Measurements from ENCODE around the gene NT5C1A.

NT5C1A gene

DNA sequence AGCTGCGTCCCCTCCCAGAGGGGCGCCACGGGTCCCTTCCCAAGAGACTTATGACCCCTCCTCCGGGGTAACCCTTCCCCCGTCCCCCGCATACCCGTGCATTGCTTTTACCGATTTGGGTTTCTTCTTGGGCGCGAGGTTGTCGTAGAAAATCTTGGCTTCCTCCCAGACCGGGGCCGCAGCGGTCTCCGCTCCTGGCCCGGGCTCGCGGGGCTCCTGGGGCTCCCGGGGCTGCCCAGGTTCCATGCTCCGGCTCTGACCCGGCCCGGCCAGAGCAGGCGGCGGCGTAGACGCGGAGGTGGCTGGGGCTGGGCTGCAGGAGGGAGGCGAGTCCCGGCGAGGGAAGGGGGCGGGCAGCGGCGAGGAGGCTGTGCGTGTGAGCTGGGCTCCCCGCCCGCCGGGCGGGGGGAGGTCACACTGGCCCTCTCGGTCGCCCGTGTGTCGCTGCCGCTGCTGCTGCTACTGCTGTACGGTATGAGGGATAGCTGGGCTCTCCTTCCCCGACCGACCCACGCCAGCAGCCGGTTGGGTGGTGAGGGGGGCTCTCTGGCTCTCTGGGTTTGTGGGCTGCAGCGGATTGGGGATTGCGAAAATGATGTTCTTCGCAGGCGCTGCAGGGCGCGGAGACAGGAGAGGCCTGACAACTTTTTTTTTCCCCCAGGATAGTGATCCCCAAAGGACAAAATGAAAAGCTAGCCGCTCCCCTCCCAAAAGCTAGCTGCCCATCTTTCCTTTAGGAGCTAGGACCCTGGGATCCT, at the start of gene NT5C1A:
TSS of gene NT5C1A (minus strand) at position 315 of the 758 bp plus-strand sequence. CDS start at position 246, 69 bp downstream.
- no peak for DNase-seq

GRCh38 chr1:39721664-39722063, 49.8 kb upstream of the NT5C1A start:
- no peak for DNase-seq

- DNase-seq = peak in 1 of 2 donors; percentile 83
Observed at GRCh38 chr1:39720094-39720999, 48.4 kb upstream of the NT5C1A start.

GRCh38 chr1:39717809-39718208, 45.9 kb upstream of the NT5C1A start:
- no peak for DNase-seq

DNA sequence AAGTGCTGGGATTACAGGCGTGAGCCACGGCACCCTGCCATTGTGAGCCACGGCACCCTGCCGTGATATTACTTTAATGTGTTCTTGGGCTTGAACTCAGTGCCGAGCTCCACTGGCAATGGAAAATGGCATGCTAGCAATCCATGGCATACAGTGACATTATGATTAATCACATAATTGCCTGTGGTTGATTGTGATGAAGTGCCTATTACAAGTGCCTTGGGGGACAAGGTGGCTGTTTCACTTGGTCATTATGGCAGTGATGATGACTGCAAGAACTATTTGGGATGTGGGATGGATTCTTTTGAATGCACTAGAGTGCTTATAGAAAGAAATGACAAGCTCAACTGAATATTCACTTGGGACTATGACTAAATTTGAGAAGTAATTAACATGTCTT, 41.6 kb upstream of the NT5C1A start:
- no peak for DNase-seq

GRCh38 chr1:39711966-39712340, 40.0 kb upstream of the NT5C1A start:
- DNase-seq = no peak

- DNase-seq = no peak
Observed at GRCh38 chr1:39711104-39711965, 39.4 kb upstream of the NT5C1A start.

- DNase-seq = no peak
Observed at GRCh38 chr1:39707506-39707905, 35.6 kb upstream of the NT5C1A start.

GRCh38 chr1:39704757-39705156, 32.9 kb upstream of the NT5C1A start:
- DNase-seq = no peak

GRCh38 chr1:39701049-39701439, 29.1 kb upstream of the NT5C1A start:
- DNase-seq = no peak

DNA sequence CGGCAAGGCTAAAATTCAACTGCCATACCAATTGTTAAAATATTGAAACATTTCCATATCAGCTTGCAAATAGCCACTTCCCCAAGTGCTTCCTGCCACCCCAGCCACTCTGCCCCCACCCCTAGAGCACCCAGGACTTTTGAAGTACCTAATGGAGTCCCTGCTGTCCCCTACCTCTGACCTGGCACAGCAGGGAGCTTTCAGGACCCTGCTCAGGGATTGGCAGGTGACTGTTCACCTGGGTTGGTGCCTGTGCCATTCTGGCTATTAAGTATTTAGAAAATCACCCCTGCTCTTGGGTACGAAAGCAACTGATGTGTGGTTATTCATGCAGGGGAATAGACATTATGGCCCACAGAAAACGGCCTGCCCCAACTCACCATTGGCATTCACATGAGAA, 28.4 kb upstream of the NT5C1A start:
- DNase-seq = no peak

DNA sequence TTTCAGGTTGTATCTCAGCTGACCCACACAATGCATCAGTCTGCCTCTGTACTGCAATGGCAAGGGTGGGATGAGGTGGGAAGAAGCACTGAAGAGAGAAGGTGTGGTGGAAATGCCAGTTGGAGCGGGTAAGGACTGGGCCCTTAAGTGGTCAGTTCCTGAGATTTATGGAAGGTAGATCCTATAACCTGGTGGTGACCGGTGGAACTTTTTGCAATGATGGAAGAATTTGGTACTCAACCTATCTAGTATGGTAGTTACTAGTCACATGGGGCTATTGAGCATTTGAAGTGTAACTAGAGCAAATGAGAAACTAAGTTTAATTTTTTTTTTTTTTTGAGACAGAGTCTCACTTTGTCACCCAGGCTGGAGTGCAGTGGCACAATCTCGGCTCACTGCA, 27.5 kb upstream of the NT5C1A start:
- DNase-seq = no peak

GRCh38 chr1:39698568-39698967, 26.7 kb upstream of the NT5C1A start:
- no peak for DNase-seq

- no peak for DNase-seq
Observed at GRCh38 chr1:39696448-39696847, 24.5 kb upstream of the NT5C1A start.

DNA sequence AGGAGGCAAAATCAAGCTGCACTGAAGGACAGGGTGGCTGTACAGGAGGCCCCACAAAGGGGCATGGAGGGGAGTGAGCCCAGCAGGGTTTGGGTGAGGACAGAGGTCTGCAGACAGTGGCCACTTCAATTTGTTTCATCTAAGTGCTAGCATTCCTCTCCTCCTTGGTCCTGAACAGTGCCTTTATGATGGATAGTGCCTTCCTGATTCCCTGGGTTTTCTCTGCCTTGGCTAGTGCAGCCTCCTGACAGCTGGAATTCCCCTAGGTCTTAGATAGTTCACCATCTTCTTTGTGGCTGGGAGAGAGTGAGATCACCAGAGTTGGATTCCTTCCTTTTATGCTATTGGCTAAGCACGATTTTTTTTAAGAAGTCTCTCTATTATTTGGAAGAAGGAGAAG, 23.1 kb upstream of the NT5C1A start:
- no peak for DNase-seq

DNA sequence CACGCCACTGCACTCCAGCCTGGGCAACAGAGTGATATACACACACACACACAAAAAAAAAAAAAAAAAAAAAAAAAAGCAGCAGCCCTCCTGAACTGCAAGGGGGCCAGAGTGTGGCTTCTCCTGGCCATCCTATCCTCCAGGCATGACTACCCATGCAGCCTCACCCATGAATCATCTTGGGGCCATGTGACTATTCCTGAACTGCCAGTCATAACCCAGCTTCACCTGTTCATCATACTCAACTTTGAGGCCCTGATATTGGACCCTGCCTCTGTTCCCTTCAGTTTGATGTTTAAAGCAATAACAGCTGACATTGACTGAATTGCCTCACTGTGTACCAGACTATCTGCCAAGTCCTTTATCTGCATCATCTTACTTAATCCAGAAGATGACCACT, 22.1 kb upstream of the NT5C1A start:
- no peak for DNase-seq

DNA sequence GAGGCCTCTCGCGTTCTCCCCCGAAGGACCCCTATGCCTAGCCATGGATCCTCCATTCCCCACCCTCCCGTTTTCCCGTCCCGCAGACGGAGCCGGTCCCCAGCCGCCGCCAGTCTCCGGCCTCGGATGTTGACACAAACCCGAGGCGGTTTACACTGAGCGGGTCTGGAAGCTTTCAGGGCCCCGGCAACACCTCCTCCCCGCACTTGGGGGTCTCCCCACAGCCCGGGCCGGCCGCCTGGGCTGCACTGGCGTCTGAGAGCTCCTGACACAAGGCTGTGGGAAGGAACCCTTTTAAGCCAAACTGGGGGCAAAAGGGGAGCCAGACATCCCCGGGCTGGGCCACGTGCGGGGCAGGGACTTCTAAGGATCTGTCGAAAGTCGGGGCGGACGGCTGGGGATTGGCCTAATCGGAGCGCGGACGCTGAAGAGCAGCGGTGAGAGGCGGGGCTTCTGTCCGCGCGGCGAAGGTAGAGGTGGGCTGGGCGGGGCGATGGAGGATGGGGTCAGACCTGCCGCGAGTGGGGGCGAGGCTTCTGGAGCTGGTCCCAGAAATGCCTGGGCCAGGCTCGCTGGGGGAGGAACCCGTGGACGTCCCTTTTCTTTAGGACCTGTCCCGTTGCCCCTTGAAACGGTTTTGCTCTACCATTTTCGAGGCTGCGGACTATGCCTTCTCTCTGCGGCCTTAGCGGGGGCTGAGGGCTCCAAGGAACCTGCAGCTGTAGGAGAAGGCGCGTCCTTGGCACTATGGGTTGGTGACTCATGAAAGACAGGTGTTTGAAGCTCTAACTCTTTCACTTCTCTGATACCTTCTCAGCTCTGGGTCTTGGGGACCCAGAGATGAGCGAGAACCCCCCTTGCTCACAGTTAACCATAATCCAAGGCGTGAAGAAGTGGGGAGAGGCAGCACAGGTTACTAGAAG, 20.5 kb upstream of the NT5C1A start:
- DNase-seq = peak; percentile 24 to 45

GRCh38 chr1:39691383-39692151, 19.7 kb upstream of the NT5C1A start, which contains the start of gene HPCAL4:
Gene HPCAL4, minus strand, starts transcription at chr1:39691433. Its CDS starts 6,830 bp downstream, at chr1:39684603.
- DNase-seq = peak; percentile 93 to 95

DNA sequence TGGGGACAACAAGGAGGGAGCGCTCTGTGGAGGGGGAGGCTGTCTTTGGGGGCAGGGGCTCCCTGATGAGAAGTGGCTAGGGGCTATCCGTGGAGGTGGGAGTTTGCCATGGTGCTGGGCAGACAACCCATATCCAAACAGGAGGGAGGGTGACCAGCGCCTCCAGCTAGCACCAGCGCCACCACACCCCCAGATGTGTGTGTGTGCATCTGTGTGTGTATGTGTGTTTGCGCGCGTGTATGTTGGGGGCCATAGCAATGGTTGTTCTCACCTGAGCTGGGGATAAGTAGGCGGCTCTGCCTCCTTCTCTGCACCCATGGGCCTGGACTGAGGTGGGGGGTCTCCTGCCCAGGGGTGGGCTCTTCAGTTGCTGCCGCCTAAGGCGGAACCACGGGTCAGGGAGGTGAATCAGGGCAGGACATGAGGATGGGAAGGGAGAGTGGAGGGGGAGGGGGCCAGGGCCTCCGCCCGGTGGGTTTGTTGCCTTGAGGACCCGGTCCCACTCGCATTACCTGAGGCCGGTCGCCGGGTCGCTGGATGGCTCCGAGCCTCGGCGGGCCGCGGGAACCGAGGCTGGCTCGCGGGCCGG, 19.0 kb upstream of the NT5C1A start:
- DNase-seq = no peak

DNA sequence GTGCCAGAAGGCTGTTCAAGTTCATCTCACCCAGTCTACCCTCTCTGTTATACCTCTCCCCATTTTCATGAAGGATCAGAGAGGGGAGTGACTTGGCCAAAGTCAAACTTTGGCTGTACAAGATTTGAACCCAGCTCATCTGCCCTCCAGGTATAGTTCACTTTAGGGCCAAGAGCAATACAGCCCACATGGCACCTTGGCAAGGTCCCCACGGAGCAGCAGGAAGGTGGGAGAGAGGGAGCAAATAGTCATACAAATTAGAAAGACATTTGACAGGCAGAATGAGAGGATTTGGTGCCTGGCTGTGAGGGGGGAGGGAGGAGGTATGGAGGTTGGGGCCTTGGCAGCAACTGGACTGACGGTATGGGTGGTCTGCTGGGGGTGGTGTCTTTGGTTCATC, 18.3 kb upstream of the NT5C1A start:
- no peak for DNase-seq

DNA sequence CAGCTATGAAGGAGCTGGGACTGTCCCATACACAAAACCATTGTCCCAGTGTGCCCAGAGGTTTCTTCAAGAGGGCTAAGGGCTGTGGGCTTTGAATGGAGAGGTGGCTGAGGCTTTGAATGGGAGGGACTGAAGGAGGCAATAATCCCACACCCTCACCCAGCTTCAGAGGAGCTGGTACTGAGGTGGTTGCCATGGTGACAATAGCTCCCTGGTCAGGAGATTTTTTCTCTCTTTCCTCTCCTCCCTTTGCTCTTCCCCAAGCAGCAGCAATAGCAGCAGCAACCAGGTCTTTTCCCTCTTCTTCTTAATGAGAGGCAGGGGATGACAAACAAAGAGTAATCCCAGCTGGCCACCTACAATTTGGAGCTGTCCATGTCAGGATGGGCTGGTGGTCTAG, 17.7 kb upstream of the NT5C1A start:
- no peak for DNase-seq

Data from CD4-positive, alpha-beta T cell treated with Interleukin-4 for 1 hour (primary cell).